Natural killer cell (primary cell): ENCODE measurements around the gene TUBA1A. TPM values are rescaled to one million over a fixed set of nuclear protein-coding genes. Genes with fewer than 3 reads are reported as not detected.

ENCODE experiments used
- ATAC-seq, 3 donors: fragments of 150-1000 bp in 2 of 3; fragments of 200-7000 bp in 1 of 3; cut with Tn5 transposase; 1 replicate in 1 of 3; 2 replicates in 2 of 3; pipeline ENCODE4 v1.10.0; 2021; ENCODE audit warnings: mild to moderate bottlenecking in 2 of 3, moderate library complexity in 2 of 3
- DNase-seq, 2 donors: peaks; one replicate each; pipeline versions ENCODE4 v3.0.0 to v3.0.0-alpha.2; 2013 to 2021; ENCODE audit warnings: mixed read lengths in 1 of 2
- H3K27ac ChIP-seq: one replicate; pipeline ENCODE4 v1.5.1; 2013; ENCODE audit warnings: mild to moderate bottlenecking, low read length
- H3K27me3 ChIP-seq: one replicate; pipeline ENCODE4 v1.6.1; 2013; ENCODE audit warnings: low read length; ENCODE audit not compliant: control insufficient read depth, insufficient read depth
- H3K36me3 ChIP-seq: one replicate; pipeline ENCODE4 v1.6.1; 2013; ENCODE audit warnings: low read length; ENCODE audit not compliant: control insufficient read depth, insufficient read depth
- H3K4me1 ChIP-seq: one replicate; pipeline ENCODE4 v1.6.1; 2013; ENCODE audit warnings: low read length; ENCODE audit not compliant: control insufficient read depth, insufficient read depth
- H3K4me3 ChIP-seq: one replicate; pipeline ENCODE4 v1.5.1; 2013; ENCODE audit warnings: low read length
- H3K9me3 ChIP-seq: one replicate; pipeline ENCODE4 v1.6.1; 2013; ENCODE audit warnings: low read length; ENCODE audit not compliant: control insufficient read depth, insufficient read depth
- H3K27ac Mint-ChIP-seq, 2 donors: one replicate each; pipeline ENCODE4 v1.8.0; 2022; ENCODE audit warnings: mild to moderate bottlenecking in 2 of 2, mixed read lengths in 2 of 2, moderate library complexity in 1 of 2
- H3K27me3 Mint-ChIP-seq, 2 donors: one replicate each; pipeline ENCODE4 v1.8.0; 2022; ENCODE audit warnings: low read depth in 2 of 2, mixed read lengths in 2 of 2
- H3K36me3 Mint-ChIP-seq: one replicate; pipeline ENCODE4 v1.8.0; 2022; ENCODE audit warnings: mixed read lengths
- H3K4me1 Mint-ChIP-seq, 2 donors: one replicate each; pipeline ENCODE4 v1.8.0; 2022; ENCODE audit warnings: mixed read lengths in 2 of 2
- H3K4me3 Mint-ChIP-seq: one replicate; pipeline ENCODE4 v1.8.0; 2022; ENCODE audit warnings: mild to moderate bottlenecking, moderate library complexity, mixed read lengths
- H3K9me3 Mint-ChIP-seq, 2 donors: one replicate each; pipeline ENCODE4 v1.8.0; 2022; ENCODE audit warnings: mixed read lengths in 2 of 2
- CTCF ChIP-seq: fragments of 200-600 bp; IDR thresholded peaks from one replicate; pipeline ENCODE4 v1.8.0; 2022; ENCODE audit warnings: antibody characterized with exemption
- WGBS: methylation state at CpG from one replicate; pipeline ENCODE4 v1.1.7; 2013; ENCODE audit warnings: missing lambda C conversion rate; ENCODE audit not compliant: insufficient coverage; 5-methylcytosine and 5-hydroxymethylcytosine counted together
- intact Hi-C: fragments of 100-400 bp; cut with micrococcal nuclease; formaldehyde crosslinking; loops from one replicate; pipeline ENCODE4 v1.14.2; 2022
- total RNA-seq, 4 donors: library from RNA; stranded (reverse); fragments of 120-200 nt in 1 of 4; gene quantifications; one replicate each; pipeline versions ENCODE4 v1.2.3 to v1.2.4, GENCODE V29; 2013 to 2022

TUBA1A gene
- total RNA-seq, 3 donors from 2014 or later (not counting 1 experiment from before 2014, with no cell fraction given) = 129 to 403 (median 182) TPM

- no peaks in the 10 kb centered on the region for H3K4me1 Mint-ChIP-seq
- H3K27me3 Mint-ChIP-seq = no peaks in the 10 kb centered on the region
- DNase-seq (no peak), ATAC-seq (no peak)
- no peaks in the 10 kb centered on the region for H3K36me3 ChIP-seq
- intact Hi-C loops = no loop called here
- no peak for TF ChIP-seq CTCF
- H3K36me3 Mint-ChIP-seq = no peaks in the 10 kb centered on the region
- no peaks in the 10 kb centered on the region for H3K9me3 Mint-ChIP-seq
- peaks cover 8% of the 10 kb centered on the region for H3K4me1 ChIP-seq
- 53% methylated on average over 6 of the region's 6 CpGs for WGBS
- H3K9me3 ChIP-seq = no peaks in the 10 kb centered on the region
- no peak overlapping the region for H3K27ac Mint-ChIP-seq
- no peaks in the 10 kb centered on the region for H3K27me3 ChIP-seq
- no peak overlapping the region for H3K4me3 Mint-ChIP-seq
- no peak overlapping the region for H3K4me3 ChIP-seq
- peak overlapping the region; percentile 19 for H3K27ac ChIP-seq
These were observed 27.6 kb downstream of the TUBA1A start for GRCh38 chr12:49161092-49161795.

GRCh38 chr12:49160399-49160798, 28.5 kb downstream of the TUBA1A start:
- DNase-seq (no peak), ATAC-seq (no peak)
- H3K4me3 Mint-ChIP-seq = no peak overlapping the region
- no peaks in the 10 kb centered on the region for H3K27me3 Mint-ChIP-seq
- Histone ChIP-seq H3K27ac (peak overlapping the region; percentile 19), H3K9me3 (no peaks in the 10 kb centered on the region), H3K4me3 (peak overlapping the region; percentile 5), H3K27me3 (no peaks in the 10 kb centered on the region), H3K4me1 (peaks cover 8% of the 10 kb centered on the region), H3K36me3 (no peaks in the 10 kb centered on the region)
- intact Hi-C loops = no loop called here
- H3K4me1 Mint-ChIP-seq = no peaks in the 10 kb centered on the region
- TF ChIP-seq CTCF = no peak
- no peak overlapping the region for H3K27ac Mint-ChIP-seq
- no peaks in the 10 kb centered on the region for H3K36me3 Mint-ChIP-seq
- whole genome bisulfite sequencing = 62% methylated on average over 2 of the region's 2 CpGs
- H3K9me3 Mint-ChIP-seq = no peaks in the 10 kb centered on the region

GRCh38 chr12:49154221-49154620, 34.7 kb downstream of the TUBA1A start:
- no peak for DNase-seq
- Mint-ChIP-seq H3K27ac (no peak overlapping the region), H3K36me3 (no peaks in the 10 kb centered on the region), H3K9me3 (no peaks in the 10 kb centered on the region), H3K27me3 (no peaks in the 10 kb centered on the region), H3K4me3 (no peak overlapping the region), H3K4me1 (peaks cover 0 to 5% of the 10 kb centered on the region in 2 donors)
- ATAC-seq = no peak
- no peaks in the 10 kb centered on the region for H3K27me3 ChIP-seq
- no peaks in the 10 kb centered on the region for H3K9me3 ChIP-seq
- WGBS = 56% methylated on average over 3 of the region's 3 CpGs
- H3K27ac ChIP-seq = no peak overlapping the region
- no peak overlapping the region for H3K4me3 ChIP-seq
- intact Hi-C loops = no loop called here
- no peaks in the 10 kb centered on the region for H3K36me3 ChIP-seq
- H3K4me1 ChIP-seq = no peaks in the 10 kb centered on the region
- TF ChIP-seq CTCF = no peak

- H3K4me3 Mint-ChIP-seq = no peak overlapping the region
- Histone ChIP-seq H3K4me1 (no peaks in the 10 kb centered on the region), H3K27ac (no peak overlapping the region), H3K36me3 (no peaks in the 10 kb centered on the region), H3K27me3 (no peaks in the 10 kb centered on the region), H3K4me3 (no peak overlapping the region), H3K9me3 (no peaks in the 10 kb centered on the region)
- H3K4me1 Mint-ChIP-seq = peaks cover 0 to 5% of the 10 kb centered on the region in 2 donors
- H3K27me3 Mint-ChIP-seq = no peaks in the 10 kb centered on the region
- H3K36me3 Mint-ChIP-seq = no peaks in the 10 kb centered on the region
- H3K27ac Mint-ChIP-seq = no peak overlapping the region
- intact Hi-C loops = no loop called here
- 93% methylated on average over 2 of the region's 2 CpGs for WGBS
- H3K9me3 Mint-ChIP-seq = no peaks in the 10 kb centered on the region
- no peak for DNase-seq
- TF ChIP-seq CTCF = no peak
- ATAC-seq = no peak
These were observed 41.5 kb downstream of the TUBA1A start for GRCh38 chr12:49147384-49147783.
